HG03575 (cell line): Measurements from ENCODE around the gene PRPF6.
"Not testable (repeated sequence)": the region's sequence is repeated elsewhere in the genome, so short reads cannot be mapped to it uniquely, and the experiment has no call there.

ENCODE experiments used
- ATAC-seq: cut with Tn5 transposase; IDR thresholded peaks from one replicate; pipeline ENCODE4 v1.9.1; 2021; ENCODE audit not compliant: unreplicated experiment, insufficient number of reproducible peaks, low FRiP score; ENCODE audit errors: extremely low read depth

PRPF6 gene

DNA sequence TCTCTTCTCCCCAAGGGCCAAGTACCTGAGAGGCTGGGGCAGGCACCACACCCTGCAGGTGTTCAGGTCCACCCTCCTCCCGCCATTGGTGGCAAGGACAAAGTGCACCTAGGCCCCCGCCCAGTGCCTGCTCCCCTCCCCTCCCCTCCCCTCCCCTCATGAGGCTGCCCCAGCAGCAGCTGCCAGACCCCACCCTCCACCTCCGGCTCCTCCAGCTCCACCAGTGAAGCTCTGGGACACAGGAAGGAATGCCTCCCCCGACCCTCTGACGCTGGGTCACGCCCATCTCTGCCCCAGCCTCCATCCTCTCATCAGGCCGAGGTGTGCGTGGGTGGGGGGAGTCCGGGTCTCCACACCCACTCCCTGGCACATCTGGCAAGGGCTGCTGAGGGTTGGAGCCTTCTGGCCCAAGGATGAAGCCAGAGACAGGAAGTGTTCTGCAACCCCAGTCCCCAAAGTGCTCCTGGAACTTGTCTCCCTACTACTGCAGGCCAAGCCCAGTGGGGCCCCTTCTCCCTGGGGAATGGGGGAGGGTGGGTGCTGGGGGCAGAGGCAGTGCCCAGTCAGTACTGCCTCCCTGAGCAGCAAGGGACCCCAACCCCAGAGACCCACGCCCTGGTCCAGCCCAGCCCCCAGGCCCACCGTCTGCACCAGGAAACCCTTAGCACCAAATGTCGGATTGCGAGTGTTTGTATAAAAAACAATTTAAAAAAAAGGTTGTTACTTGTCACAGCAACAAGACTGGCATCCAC lies 23.1 kb upstream of the PRPF6 start:
- no peak for ATAC-seq

DNA sequence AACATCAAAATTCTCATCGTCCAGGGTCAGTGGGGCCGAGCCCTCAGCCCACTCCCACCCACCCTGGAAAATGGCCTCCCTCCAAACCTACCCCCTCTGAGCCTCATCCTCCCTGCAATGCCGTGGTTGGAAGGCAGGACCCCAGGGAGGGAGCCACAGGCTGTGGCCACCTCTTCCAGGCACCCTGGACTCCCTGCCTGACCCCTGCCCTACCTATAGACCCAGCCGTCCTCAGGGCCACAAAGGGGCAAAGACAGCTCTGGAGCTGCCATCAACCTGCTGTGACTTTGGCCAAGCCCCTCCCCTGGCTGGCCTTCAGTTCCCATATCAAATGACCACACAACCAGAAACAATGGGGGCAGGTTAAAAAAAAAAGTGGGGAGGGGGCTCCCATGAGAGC lies 22.5 kb upstream of the PRPF6 start:
- ATAC-seq: no peak

DNA sequence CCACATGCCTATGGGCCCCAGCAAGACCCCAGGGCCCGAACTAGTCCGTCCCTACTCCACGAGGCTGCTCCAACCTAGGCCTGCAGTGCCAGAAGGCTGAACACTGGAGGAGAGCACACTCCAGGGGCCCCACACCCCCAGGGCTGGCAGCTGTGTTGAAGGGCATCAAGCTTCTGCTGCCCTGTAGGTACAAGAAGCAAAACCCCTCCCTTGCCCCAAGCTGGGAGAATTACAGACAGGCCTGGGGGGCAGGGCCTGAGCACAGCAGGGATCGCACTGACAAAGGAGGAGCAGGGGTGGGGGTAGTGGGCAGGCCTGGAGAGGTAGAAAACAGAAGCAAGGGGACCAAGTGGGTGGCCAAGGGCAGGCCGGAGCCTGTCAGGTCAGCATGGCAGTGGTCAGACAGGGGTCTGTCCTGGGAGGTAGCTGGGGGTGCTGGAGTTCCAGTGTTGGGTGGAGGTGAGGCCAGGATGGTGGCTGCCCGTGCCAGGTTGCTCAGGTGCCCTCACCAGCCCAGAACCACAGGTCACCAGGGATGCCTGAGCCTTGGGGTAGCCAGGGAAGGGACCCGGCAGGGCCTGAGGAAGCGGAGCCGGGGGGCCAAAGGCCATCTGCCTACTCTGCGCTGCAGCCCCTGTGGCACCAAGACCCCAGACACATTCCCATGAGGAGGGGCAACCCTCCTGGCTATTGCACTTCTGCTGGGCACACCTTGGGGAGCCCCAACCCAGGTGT lies 21.8 kb upstream of the PRPF6 start:
- no peak for ATAC-seq

DNA sequence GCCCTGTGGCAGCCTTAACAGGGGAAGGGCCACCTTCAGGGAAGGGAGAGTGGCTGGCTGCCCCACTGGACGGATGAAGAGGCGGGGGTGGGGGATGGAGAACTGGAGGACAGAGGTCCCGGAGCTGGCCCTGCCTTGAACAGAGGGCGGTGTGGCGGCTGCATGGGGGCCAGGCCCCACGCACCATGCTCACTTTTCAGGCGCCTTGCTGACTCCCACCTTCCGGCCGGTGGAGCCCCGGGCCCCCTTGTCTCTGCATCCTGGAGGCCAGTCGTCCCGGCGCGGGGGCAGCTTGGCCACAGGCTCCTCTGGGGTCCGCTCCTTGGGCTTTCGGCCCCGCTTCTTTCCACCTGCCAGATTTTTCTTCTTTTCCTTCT lies 21.2 kb upstream of the PRPF6 start:
- no peak for ATAC-seq

DNA sequence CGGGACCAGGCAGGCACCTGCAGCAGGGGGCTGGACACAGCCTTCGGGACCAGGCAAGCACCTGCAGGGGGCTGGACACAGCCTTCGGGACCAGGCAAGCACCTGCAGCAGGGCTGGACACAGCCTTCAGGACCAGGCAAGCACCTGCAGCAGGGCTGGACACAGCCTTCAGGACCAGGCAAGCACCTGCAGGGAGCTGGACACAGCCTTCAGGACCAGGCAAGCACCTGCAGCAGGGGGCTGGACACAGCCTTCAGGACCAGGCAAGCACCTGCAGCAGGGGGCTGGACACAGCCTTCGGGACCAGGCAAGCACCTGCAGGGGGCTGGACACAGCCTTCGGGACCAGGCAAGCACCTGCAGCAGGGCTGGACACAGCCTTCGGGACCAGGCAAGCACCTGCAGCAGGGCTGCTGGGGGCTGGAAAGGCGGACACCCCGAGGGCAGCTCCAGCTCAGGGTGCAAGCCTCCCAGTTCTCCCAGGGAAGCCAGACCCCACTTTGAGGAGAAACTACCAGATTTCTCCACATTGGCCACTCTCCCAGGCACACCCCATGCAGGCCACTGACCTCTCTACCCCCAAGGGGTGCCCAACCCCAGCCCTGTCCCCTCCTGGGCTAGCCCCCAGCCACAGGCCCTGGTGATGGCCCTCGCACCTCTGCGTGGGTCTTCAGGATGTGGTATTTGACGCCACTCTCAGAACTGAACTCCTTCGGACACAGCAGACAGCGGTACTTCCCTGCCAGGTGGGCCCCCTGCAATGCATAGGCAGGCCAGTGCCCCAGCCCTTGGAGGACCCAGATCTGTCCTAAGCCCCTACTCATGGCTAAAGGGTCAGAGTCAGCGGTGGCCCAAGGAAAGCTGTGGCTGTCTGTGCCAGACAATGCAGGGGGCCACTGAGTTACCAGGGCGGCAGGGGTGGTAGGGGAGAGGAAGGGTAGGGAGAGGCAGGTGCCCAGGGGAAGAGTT lies 20.0 kb upstream of the PRPF6 start:
- ATAC-seq: not testable (repeated sequence)

DNA sequence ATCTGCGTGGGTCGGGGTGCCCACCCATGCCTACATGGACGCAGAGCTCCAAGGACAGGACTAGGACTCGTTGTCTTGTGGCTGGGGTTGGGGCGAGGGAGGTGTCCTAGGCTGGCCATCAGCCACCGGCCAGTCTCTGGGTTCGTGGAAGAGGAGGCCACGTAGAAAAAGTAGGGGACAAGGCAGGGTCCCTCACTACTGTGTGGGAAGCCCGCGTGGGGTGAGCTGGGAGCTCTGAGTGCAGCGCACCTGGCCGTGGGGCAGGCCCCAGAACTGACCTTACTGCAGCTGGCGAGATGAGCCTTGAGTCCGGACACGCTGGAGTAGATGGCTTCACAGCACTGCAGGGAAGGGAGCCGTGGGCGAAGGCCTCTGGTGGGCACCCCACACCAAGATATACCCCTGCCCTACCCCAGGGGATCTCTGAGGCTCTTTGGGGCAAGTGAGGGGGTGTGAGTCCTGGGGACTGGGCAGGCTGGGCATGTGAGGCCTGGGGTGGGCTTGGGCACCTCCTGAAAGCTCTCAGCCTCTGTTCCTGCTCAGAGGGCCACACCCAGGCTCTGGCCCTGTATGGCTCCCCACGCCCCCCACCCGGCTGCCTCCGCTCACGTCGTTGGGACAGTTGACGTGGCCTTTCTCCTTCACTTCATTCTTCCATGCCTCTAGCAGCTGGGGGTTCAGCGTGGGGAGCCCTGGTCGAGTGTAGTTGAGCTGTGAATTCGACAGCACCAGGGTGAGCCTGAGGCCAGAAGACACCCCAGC lies 19.1 kb upstream of the PRPF6 start:
- no peak for ATAC-seq

DNA sequence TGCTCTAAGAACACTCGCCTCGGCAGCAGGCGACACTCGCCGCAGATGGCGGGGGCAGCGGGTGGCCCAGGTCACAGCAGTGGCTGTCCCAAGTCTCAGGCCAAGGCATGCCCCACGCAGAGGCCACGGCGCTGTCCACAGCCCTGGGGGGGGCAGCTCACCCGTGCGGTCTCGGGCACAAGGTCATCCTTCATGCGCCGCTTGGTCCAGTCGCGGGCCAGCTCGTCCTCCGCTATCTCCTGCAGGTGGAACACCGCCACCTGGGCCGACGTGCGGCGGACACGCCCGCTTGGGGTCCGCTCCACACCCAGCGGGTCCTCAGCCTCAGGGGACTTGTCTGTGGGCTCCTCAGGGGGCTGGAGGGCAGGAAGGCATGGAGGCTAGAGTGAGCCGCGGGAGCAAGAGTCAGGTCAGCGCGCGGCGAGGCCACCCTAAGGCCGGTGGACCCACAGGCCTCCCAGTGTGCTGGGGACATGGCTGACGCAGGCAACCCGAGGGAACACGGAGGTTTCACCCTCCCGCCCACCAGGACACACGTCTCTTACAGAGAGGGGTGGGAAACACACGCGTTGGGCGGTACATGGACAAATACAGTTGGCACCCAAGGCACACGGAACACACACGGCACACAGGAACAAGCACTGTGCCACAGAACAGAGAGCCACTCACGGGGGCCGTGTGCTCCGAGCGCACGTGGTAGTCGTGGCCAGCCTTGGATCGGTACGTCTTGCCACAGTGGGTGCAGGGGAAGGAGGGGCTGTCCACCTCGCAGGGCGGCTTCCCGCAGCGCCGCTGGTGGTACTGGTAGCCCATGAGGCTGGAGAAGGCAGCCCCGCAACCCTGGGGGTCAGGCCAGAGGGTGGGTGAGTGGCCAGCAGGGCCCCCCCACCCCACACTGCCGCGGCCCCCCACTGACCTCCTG lies 18.2 kb upstream of the PRPF6 start:
- no peak for ATAC-seq

DNA sequence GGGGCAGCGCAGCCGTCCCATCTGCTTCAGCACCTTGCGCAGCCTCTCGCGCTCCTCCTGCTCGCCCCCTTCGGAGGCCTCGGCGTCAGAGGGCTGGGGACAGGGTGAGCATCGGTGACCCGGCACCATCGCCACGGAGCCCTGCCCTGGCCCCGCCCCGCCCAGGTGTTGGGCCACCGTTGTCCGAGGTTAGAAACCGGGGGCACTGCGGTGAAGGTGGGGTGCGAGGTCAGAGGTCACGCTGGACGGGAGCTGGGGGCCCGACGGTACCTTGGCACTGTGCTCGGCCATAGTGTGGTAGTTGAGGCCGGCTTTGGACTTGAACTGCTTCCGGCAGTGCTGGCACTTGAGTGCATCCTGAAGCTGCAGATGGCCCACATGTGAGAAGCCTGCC lies 17.6 kb upstream of the PRPF6 start:
- ATAC-seq: no peak

DNA sequence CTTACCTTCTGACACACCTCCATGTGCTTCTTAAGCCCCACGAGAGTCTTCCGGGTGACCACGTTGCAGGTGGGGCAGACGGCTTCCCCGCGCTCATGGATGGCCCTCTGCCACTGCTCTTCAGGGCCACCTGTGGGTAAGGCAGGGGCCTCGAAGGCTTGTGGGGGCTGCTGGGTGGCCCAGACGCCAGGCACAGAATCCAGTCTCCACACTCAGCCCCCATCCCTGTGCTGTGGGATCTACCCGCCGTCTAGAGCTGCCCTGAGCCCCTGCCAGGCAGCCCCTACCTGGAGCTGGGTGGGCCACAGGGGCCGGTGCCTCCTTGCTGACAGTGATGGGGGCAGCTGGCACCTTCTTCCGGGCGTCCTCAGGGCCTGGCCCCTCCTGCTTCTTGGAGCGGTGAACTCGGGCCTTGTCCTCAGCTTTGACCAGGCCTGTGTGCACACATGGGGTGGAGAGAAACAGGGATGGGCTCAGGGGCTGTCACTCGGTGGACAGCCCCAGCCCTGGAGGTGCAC lies 17.1 kb upstream of the PRPF6 start:
- no peak for ATAC-seq

DNA sequence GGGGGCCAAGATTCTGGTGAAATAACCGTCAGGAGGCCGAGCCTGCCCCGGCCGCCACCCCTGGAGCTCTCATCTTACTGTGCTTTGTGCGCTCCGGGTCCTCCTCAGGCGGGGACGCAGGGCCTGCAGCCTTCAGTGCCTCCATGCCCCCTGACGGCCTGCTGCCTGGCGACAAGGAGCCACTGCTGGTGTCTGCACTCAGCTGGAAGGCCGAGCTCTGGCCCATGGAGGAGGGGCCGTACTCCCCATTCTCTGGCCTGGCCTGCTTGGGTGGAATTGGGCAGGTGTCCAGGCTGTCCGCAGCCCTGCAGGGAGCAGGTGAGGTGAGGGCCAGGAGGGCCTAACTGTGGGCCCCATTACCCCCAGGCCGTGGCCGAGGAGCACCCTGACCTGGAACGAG lies 16.5 kb upstream of the PRPF6 start:
- no peak for ATAC-seq

DNA sequence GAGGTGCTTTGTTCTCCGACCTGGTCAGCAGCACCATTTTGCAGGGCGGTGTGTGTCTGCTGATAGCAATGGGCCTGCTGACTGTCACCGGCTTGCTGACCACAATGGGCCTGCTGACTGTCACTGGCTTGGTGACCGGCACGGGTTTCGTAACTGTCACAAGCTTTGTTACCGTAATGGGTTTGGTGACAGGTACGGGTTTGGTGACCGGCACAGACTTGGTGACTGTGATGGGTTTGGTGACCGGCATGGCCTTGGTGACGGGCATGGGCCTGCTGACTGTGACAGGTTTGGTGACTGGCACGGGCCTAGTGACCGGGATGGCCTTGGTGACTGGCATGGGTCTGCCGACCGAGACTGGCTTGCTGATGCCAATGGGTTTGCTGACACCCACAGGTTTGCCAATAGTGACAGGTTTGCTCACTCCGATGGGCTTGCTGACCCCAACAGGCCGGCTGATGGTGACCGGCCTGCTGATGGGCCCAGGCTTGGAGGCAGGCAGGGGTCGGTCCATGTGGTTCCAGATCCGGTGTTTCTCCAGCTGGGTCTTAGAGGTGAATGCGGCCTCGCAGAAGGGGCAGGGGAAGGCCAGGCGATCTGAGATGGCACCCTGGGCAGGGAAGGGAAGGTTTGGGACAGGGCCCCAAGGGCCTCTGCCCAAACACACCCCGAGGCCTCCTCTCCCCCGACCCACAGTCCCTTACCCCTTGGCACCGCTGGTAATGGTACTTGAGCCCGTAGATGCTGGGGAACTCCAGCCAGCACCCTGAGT lies 14.6 kb upstream of the PRPF6 start:
- ATAC-seq: no peak

DNA sequence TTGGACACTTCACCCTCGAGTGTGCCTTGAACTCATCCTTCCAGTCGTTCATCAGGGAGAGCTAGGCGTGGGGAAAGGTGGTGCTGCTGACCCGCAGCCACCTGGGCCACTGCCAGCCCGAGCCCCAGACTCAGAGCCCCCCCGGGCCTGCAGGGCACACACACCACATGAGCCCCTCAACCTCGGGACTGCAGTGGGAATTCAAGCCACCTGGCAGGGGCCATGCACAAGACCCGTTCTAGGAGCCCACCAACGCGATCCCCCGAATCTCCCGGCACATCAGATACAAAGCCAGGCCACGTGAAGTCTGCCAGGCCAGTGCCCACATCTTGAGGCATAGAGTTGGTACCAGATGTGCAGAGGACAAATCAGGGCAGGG lies 14.0 kb upstream of the PRPF6 start:
- ATAC-seq: no peak

DNA sequence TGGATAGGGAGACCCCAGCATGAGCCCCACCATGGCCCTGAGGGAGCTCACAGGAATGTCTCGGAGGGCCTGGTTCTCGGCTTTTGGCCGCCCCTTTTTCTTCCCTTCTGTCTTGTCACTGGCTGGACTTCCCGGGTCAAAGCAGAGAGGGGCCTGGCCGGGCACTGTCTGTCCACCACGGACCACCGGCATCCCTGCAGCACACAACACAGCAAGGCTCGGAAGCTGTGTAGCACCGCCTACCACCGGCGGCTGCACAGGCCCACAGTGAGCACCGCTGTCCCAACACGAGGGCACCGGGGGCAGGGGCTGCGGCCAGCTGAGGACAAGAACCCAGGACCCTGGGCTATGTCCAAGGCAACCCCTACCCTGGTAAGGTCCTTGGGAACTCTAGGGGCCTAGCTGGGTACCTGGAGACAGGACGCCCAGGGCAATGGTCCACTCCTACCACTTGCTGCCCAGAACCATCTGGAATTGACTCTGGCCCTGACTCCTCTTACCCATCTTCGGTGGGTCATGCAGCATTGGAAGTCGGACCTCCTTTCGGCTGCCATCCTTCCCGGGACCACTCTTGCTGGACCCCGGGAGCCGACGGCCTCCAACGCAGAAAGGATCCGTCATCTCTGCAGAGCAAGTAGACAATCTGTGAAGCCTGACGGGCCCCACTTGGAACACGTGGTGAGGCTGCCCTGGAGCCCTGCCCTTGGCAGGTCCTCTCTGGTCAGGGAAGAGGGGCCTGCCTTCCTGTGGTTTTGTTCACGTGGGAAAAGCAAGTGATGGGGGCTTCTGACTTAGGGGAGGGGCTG lies 13.4 kb upstream of the PRPF6 start:
- no peak for ATAC-seq

DNA sequence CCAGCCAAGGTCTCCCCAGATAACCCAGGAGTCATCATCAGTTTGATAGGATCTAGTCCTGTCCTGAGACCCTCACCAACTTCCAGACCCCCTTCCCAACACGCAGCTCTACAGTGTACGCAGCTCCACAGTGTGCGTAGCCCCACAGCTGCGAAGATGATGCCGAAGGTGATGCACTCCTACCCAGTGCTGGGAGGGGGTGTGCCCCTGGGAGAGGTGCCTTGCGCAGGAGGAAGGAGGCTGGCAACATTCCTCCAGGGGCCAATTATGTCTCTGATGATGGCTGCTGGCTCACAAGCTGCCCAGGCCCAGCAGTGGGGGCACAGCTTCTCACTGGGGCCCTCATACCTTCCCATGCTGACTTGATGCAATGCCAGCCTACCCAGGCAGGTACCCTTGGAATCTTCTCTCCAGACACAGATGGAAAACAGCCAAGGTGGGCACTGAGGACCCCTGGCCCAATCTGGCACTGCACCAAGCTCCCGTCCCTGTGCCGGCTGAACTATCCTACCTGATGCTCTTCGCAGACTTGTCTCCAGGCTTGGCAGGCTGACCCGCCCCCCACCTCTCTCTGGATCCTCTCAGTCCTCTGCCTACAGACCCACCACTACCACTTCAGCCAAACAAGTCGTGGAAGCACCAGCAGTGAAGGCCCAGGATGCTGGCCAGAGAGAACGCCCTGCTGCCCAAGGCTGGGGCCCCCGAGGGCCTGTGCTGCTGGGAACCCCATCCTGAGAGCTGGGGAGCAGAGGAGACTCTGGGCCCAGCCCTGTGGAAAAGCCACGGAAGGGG lies 12.6 kb upstream of the PRPF6 start:
- ATAC-seq: no peak

DNA sequence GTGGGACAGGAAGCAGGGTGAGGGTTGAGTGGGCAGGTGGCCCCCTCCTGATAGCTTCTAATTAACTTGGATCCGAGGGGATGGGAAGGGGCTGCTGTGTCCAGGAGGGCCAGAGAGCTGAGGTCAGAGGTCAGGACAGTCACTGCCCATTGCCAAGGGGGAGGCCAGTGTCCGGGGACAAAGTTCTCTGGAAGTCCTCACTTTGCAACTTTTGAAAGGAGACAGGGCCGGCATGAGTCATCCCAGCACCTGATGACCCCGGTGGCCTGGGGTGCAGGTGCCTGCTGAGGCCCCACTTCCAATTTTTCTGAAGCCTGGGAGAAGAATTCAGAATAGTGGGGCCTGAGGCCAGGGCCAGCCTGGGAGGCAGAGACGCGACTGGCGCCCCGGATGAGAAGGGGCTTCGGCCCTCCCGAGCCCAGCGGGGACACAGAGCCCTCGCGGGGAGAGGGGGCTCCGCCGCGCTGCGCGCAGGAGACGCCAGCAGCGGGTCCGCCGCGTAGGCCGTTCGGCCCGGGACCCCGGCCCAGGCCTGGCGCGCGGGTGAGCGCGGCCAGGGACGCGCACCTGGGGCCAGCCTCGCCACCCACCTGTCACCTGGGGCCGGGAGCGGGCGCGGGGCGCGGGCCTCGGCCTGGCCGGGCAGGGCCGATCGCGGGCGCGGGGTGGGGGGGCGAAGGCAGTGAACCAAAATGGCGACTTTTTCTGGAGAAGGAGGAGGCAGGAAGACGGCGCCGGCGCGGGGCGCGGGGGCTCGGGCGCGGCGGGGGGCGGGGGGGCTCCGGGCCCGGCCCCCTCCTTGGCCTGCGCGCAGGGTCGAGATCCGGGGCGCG lies 11.8 kb upstream of the PRPF6 start:
- no peak for ATAC-seq
